Progenitor cell of endocrine pancreas (in vitro differentiated cells): ENCODE measurements around the gene UNK. TPM values are rescaled to one million over a fixed set of nuclear protein-coding genes. Genes with fewer than 3 reads are reported as not detected.
A peak's percentile ranks its signal among the peaks of the same experiment; 100 is the strongest.

Experiments used
- DNase-seq: peaks from one replicate; pipeline ENCODE4 v3.0.0; 2021; ENCODE audit warnings: low spot score; ENCODE audit not compliant: unreplicated experiment
- H3K27ac Mint-ChIP-seq: 2 replicates; pipeline ENCODE4 v1.8.0; 2021; ENCODE audit warnings: mild to moderate bottlenecking, moderate library complexity, mixed read lengths
- H3K27me3 Mint-ChIP-seq: 2 replicates; pipeline ENCODE4 v1.8.0; 2021; ENCODE audit warnings: mixed read lengths
- H3K36me3 Mint-ChIP-seq: 2 replicates; pipeline ENCODE4 v1.8.0; 2022; ENCODE audit warnings: mixed read lengths; ENCODE audit not compliant: insufficient read depth
- H3K4me1 Mint-ChIP-seq: 2 replicates; pipeline ENCODE4 v1.8.0; 2021; ENCODE audit warnings: low read depth, mixed read lengths
- H3K4me3 Mint-ChIP-seq: 2 replicates; pipeline ENCODE4 v1.8.0; 2021; ENCODE audit warnings: low read depth, mild to moderate bottlenecking, moderate library complexity, mixed read lengths
- H3K9me3 Mint-ChIP-seq: 2 replicates; pipeline ENCODE4 v1.8.0; 2021; ENCODE audit warnings: low read depth, mixed read lengths
- total RNA-seq: library from RNA; stranded (reverse); gene quantifications from 2 replicates; pipeline ENCODE4 v1.2.1, GENCODE V29; 2021
- TF ChIP-seq, protein P1 (sequence below): fragments of 200-600 bp; sonication (generic); IDR thresholded peaks from one replicate; pipeline ENCODE4 v1.5.0; 2021; ENCODE audit warnings: antibody characterized with exemption, mild to moderate bottlenecking; ENCODE audit not compliant: unreplicated experiment

Gene UNK
- total RNA-seq, 1 donor from 2014 or later, result 72.8 TPM

DNA sequence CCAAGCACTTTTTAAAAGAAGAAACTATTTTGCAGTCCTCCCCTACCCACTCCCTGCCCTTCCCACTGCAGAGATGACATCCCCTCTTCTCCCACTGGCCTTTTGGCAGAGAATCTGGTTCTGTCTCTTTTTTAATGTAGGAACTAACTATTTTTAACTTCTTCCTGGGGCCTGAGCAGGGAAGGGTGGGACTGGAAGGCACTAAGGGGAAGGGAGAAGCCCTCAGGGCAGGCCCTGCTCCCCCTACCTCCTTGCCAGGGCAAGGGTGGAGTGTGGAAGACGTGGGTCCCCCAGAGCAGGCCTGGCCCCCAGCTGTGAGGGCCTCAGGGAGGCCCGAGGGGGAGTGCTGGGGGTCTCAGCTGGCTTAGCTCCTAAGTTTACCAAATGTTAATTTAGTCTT lies 40.1 kb downstream of the UNK start:
- H3K4me1 Mint-ChIP-seq, result no peaks in the 10 kb centered on the region
- H3K27ac Mint-ChIP-seq, result no peak overlapping the region
- H3K27me3 Mint-ChIP-seq, result no peaks in the 10 kb centered on the region
- TF ChIP-seq, protein P1, sequence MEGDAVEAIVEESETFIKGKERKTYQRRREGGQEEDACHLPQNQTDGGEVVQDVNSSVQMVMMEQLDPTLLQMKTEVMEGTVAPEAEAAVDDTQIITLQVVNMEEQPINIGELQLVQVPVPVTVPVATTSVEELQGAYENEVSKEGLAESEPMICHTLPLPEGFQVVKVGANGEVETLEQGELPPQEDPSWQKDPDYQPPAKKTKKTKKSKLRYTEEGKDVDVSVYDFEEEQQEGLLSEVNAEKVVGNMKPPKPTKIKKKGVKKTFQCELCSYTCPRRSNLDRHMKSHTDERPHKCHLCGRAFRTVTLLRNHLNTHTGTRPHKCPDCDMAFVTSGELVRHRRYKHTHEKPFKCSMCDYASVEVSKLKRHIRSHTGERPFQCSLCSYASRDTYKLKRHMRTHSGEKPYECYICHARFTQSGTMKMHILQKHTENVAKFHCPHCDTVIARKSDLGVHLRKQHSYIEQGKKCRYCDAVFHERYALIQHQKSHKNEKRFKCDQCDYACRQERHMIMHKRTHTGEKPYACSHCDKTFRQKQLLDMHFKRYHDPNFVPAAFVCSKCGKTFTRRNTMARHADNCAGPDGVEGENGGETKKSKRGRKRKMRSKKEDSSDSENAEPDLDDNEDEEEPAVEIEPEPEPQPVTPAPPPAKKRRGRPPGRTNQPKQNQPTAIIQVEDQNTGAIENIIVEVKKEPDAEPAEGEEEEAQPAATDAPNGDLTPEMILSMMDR, result no peak
- H3K36me3 Mint-ChIP-seq, result peaks cover 10% of the 10 kb centered on the region
- no peak for DNase-seq
- no peaks in the 10 kb centered on the region for H3K9me3 Mint-ChIP-seq
- H3K4me3 Mint-ChIP-seq, result no peak overlapping the region

GRCh38 chr17:75825149-75825552 lies 40.5 kb downstream of the UNK start:
- no peak overlapping the region for H3K4me3 Mint-ChIP-seq

GRCh38 chr17:75825748-75826370 lies 41.3 kb downstream of the UNK start:
- DNase-seq, result no peak
- Mint-ChIP-seq H3K9me3 (no peaks in the 10 kb centered on the region), H3K4me1 (no peaks in the 10 kb centered on the region), H3K36me3 (peaks cover 7% of the 10 kb centered on the region), H3K4me3 (no peak overlapping the region), H3K27ac (no peak overlapping the region), H3K27me3 (no peaks in the 10 kb centered on the region)
- TF ChIP-seq, protein P1, result no peak

More at GRCh38 chr17:75825149-75825552, 40.5 kb downstream of the UNK start:
- Mint-ChIP-seq H3K27ac (peak overlapping the region; percentile 5), H3K4me1 (no peaks in the 10 kb centered on the region), H3K9me3 (no peaks in the 10 kb centered on the region), H3K27me3 (no peaks in the 10 kb centered on the region), H3K36me3 (peaks cover 8% of the 10 kb centered on the region)
- DNase-seq, result no peak
- TF ChIP-seq, protein P1, result no peak

DNA sequence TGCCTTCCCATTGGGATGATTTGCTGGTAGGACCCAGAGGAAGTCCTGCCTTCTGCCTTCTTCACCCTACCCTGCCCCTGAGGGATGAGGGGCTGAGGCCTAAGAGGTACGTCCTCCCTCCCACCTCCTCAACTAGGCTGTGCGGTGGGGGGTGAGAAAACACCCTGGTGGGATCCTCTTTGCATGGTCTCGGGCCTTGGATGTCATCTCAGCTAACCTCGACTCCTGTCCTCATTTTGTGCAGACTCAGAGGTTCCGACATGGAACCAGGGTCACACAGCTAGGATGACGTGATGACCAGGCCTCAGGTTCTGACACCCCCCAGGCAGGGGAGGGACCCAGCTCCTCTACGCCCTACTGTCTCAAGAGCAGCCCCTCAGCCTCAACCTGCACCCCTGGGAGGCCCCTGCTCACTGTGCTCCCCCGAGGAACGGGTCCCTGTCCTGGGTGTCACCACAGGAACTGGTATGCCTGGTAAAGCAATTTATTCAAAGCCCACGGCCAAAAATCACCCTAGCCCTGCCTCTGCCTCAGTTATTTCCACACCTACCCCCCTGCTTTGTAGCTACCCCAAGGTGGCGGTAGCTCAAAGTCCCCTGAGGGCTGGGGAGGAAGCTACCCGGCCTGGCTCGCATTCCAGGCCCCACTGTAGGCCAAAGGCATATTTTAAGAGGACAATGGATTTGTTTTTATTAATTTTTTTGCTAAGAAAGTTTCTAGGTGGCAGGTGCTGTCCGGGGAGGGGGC lies 42.1 kb downstream of the UNK start:
- no peak for DNase-seq
- no peaks in the 10 kb centered on the region for H3K4me1 Mint-ChIP-seq
- no peaks in the 10 kb centered on the region for H3K9me3 Mint-ChIP-seq
- H3K27ac Mint-ChIP-seq, result peak overlapping the region; percentile 78
- H3K4me3 Mint-ChIP-seq, result no peak overlapping the region
- TF ChIP-seq, protein P1, result no peak
- peaks cover 2% of the 10 kb centered on the region for H3K36me3 Mint-ChIP-seq
- no peaks in the 10 kb centered on the region for H3K27me3 Mint-ChIP-seq

- H3K36me3 Mint-ChIP-seq, result peaks cover 2% of the 10 kb centered on the region
- no peaks in the 10 kb centered on the region for H3K27me3 Mint-ChIP-seq
- peak overlapping the region; percentile 78 for H3K27ac Mint-ChIP-seq
- DNase-seq, result peak; percentile 55
- TF ChIP-seq, protein P1, result peak; percentile 73
- H3K9me3 Mint-ChIP-seq, result no peaks in the 10 kb centered on the region
- peak overlapping the region; percentile 40 for H3K4me3 Mint-ChIP-seq
- no peaks in the 10 kb centered on the region for H3K4me1 Mint-ChIP-seq
Measured at GRCh38 chr17:75827308-75828075, 42.9 kb downstream of the UNK start.
